Right atrium auricular region (tissue), 2 donors: ENCODE measurements around the gene HSD3B1. TPM values are rescaled to one million over a fixed set of nuclear protein-coding genes. Genes with fewer than 3 reads are reported as not detected.

Experiments used
- DNase-seq: peaks from one replicate; pipeline ENCODE4 v3.0.0-alpha.2; 2019; ENCODE audit warnings: low spot score
- H3K27ac ChIP-seq, 2 donors: fragments of 200-600 bp; sonication (generic); 1 replicate in 1 of 2; 2 replicates in 1 of 2; pipeline ENCODE4 v1.5.1; 2016 to 2019
- H3K27me3 ChIP-seq, 2 donors: fragments of 200-600 bp; sonication (generic); one replicate each; pipeline versions ENCODE4 v1.5.1 to v1.6.0; 2017 to 2019
- H3K36me3 ChIP-seq: fragments of 200-600 bp; sonication (generic); one replicate; pipeline ENCODE4 v1.5.1; 2016
- H3K4me1 ChIP-seq, 2 donors: fragments of 200-600 bp; sonication (generic); one replicate each; pipeline versions ENCODE4 v1.5.1 to v1.6.0; 2017 to 2019
- H3K4me3 ChIP-seq, 2 donors: fragments of 200-600 bp; sonication (generic); 1 replicate in 1 of 2; 2 replicates in 1 of 2; pipeline ENCODE4 v1.5.1; 2017 to 2019; ENCODE audit warnings: mild to moderate bottlenecking in 1 of 2, moderate library complexity in 1 of 2
- H3K9me3 ChIP-seq, 2 donors: fragments of 200-600 bp; sonication (generic); one replicate each; pipeline ENCODE4 v1.5.1; 2019
- total RNA-seq, 2 donors: library from RNA; depleted of rRNA; stranded (reverse); fragments of >200 nt; gene quantifications; one replicate each; pipeline ENCODE4 v1.1.0, GENCODE V29; 2016
- TF ChIP-seq, protein P1 (sequence below), 2 donors: fragments of 200-600 bp; sonication (generic); IDR thresholded peaks; one replicate each; pipeline ENCODE4 v1.5.1; 2019; ENCODE audit warnings: antibody characterized with exemption in 2 of 2

Gene HSD3B1
- total RNA-seq, 2 donors from 2014 or later = not detected

- H3K9me3 ChIP-seq = no peaks in the 10 kb centered on the region
- H3K36me3 ChIP-seq = no peaks in the 10 kb centered on the region
- no peaks in the 10 kb centered on the region for H3K27me3 ChIP-seq
- DNase-seq = no peak
- no peak overlapping the region for H3K27ac ChIP-seq
- TF ChIP-seq, protein P1, sequence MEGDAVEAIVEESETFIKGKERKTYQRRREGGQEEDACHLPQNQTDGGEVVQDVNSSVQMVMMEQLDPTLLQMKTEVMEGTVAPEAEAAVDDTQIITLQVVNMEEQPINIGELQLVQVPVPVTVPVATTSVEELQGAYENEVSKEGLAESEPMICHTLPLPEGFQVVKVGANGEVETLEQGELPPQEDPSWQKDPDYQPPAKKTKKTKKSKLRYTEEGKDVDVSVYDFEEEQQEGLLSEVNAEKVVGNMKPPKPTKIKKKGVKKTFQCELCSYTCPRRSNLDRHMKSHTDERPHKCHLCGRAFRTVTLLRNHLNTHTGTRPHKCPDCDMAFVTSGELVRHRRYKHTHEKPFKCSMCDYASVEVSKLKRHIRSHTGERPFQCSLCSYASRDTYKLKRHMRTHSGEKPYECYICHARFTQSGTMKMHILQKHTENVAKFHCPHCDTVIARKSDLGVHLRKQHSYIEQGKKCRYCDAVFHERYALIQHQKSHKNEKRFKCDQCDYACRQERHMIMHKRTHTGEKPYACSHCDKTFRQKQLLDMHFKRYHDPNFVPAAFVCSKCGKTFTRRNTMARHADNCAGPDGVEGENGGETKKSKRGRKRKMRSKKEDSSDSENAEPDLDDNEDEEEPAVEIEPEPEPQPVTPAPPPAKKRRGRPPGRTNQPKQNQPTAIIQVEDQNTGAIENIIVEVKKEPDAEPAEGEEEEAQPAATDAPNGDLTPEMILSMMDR (IDR thresholded peaks at IDR 0.05) = no peak
- no peak overlapping the region for H3K4me3 ChIP-seq
- no peaks in the 10 kb centered on the region for H3K4me1 ChIP-seq
Observed at GRCh38 chr1:119490925-119491324, 16.1 kb upstream of the HSD3B1 start.

DNA sequence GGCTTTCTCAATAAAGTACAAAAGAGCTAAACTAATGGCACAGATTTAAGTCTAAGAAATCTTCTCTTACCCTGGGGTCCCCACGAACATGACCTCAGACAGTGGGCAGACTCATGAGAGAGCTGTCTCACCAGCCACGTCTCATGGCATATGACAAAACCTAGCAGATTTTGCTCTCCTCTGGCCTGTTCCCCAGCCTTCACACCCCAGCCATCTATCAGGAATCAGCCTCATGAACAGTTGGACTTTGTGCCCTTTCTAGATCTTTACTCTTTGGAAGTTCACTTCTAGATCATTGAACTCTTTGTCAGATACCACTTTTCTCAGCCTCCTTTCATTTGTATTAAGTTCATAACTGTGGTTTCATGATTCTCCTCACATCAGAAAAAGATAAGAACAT is 14.2 kb upstream of the HSD3B1 start:
- Histone ChIP-seq H3K4me1 (no peaks in the 10 kb centered on the region), H3K9me3 (no peaks in the 10 kb centered on the region), H3K27me3 (no peaks in the 10 kb centered on the region), H3K27ac (no peak overlapping the region), H3K4me3 (no peak overlapping the region), H3K36me3 (no peaks in the 10 kb centered on the region)
- DNase-seq = no peak
- TF ChIP-seq, protein P1 (IDR thresholded peaks at IDR 0.05) = no peak

DNA sequence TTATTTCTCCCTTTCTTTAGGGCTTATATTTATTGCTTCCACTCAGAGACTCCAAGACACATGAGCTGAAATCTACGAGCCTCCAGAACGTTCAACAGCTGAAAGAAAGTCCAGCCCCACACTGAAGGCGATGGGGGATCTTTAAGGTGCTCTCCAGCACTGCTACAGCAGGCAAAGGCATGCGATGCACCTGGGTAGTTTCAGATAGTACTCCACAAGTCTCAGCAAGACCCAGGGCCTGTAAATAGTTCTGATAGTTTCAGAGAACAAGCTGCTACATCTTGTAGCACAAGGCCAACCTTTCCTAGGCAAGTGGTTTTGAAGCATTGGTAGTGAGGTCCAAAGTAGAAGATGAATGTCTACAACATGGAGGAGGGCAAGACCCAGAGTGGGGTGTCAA is 2.2 kb upstream of the HSD3B1 start:
- Histone ChIP-seq H3K4me3 (no peak overlapping the region), H3K4me1 (no peaks in the 10 kb centered on the region), H3K27me3 (no peaks in the 10 kb centered on the region), H3K27ac (no peak overlapping the region), H3K36me3 (no peaks in the 10 kb centered on the region), H3K9me3 (no peaks in the 10 kb centered on the region)
- TF ChIP-seq, protein P1 (IDR thresholded peaks at IDR 0.05) = no peak
- DNase-seq = no peak

DNA sequence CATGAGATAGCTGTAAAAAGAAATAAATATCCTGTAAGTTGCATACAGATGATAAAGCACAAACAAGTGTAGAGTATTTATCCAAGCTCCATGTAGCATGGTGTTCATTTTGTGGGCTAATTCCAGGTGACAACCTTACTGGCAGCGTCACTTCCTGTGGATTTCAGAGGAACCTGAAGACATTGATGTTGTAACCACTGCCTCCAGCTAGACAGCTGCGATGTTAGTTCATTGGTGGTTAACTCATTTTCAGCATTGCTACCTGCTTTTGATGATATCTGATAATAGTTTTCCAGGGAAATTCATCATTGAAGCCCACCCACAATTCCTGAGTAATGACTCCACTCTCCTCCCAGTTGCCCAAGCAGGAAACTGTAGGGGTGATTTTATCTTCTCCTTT is 3.0 kb downstream of the HSD3B1 start:
- no peaks in the 10 kb centered on the region for H3K36me3 ChIP-seq
- H3K27me3 ChIP-seq = no peaks in the 10 kb centered on the region
- TF ChIP-seq, protein P1 (IDR thresholded peaks at IDR 0.05) = no peak
- H3K4me1 ChIP-seq = no peaks in the 10 kb centered on the region
- no peak overlapping the region for H3K4me3 ChIP-seq
- DNase-seq = no peak
- no peaks in the 10 kb centered on the region for H3K9me3 ChIP-seq
- H3K27ac ChIP-seq = no peak overlapping the region

- H3K4me1 ChIP-seq = no peaks in the 10 kb centered on the region
- no peak overlapping the region for H3K4me3 ChIP-seq
- no peak overlapping the region for H3K27ac ChIP-seq
- no peaks in the 10 kb centered on the region for H3K27me3 ChIP-seq
- TF ChIP-seq, protein P1 (IDR thresholded peaks at IDR 0.05) = no peak
- H3K9me3 ChIP-seq = no peaks in the 10 kb centered on the region
- no peaks in the 10 kb centered on the region for H3K36me3 ChIP-seq
- DNase-seq = no peak
Observed at GRCh38 chr1:119515221-119515620, 8.2 kb downstream of the HSD3B1 start.

DNA sequence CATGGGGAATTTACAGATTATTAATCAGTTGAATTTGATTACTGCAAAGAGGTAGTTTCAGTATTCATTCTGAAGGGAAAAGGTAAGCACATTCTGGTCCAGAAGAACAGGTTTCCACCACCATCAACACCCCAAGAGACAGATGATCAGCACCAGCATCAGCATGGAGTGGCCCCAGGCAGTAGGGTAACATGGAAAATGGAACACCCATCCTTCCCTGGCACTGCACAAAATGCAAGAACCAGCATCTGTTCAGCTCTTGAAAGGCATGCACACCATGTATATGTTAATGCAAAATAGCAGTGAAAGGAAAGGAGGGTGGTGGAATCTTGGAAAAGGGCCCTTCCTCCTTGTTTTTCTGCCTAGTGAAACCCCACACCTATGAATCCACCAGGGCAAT is 9.2 kb downstream of the HSD3B1 start:
- H3K27ac ChIP-seq = no peak overlapping the region
- no peak for DNase-seq

More for the DNA sequence above, 9.2 kb downstream of the HSD3B1 start:
- Histone ChIP-seq H3K27me3 (no peaks in the 10 kb centered on the region), H3K9me3 (no peaks in the 10 kb centered on the region), H3K4me3 (no peak overlapping the region), H3K4me1 (no peaks in the 10 kb centered on the region), H3K36me3 (no peaks in the 10 kb centered on the region)
- TF ChIP-seq, protein P1 (IDR thresholded peaks at IDR 0.05) = no peak
